AG04450 (cell line): ENCODE results near the gene ACOX2. TPM values are rescaled to one million over a fixed set of nuclear protein-coding genes. Genes with fewer than 3 reads are reported as not detected.

Experiments
- CTCF ChIA-PET: fragments of 300-600, 350-600 bp; formaldehyde crosslinking; extraction: SDS; loops from one replicate; lab custom pipeline; 2022; ENCODE audit warnings: antibody characterized with exemption, inconsistent platforms; lab: Charles Lee
- POLR2A ChIA-PET: fragments of 350-600 bp; formaldehyde crosslinking; extraction: SDS; loops from one replicate; lab custom pipeline; 2021; ENCODE audit warnings: antibody characterized with exemption, inconsistent platforms; lab: Yijun Ruan, JAX
- DNase-seq: peaks from one replicate; pipeline ENCODE4 v3.0.0-alpha.2; 2011; ENCODE audit warnings: low read depth, low spot score
- H3K27ac ChIP-seq: one replicate; pipeline ENCODE4 v1.5.1; 2012; ENCODE audit warnings: low read depth, low read length, control low read depth
- H3K27me3 ChIP-seq: one replicate; pipeline ENCODE4 v1.6.0; 2012; ENCODE audit warnings: low read length; ENCODE audit not compliant: control insufficient read depth, insufficient read depth
- H3K4me3 ChIP-seq: 2 replicates; pipeline ENCODE4 v1.5.1; 2011; ENCODE audit warnings: mild to moderate bottlenecking, low read depth, low read length, control low read depth
- H3K9me3 ChIP-seq: 2 replicates; pipeline ENCODE4 v1.5.1; 2012; ENCODE audit warnings: low read length; ENCODE audit not compliant: control insufficient read depth, insufficient read depth
- polyA plus RNA-seq: library from polyadenylated mRNA; depleted of rRNA; stranded (reverse); fragments of >200 nt; gene quantifications from 2 replicates; pipeline ENCODE4 v1.2.3, GENCODE V29; 2011
- TF ChIP-seq, protein P1 (sequence below): IDR thresholded peaks from 2 replicates; pipeline ENCODE4 v1.5.1; 2011; ENCODE audit warnings: low read depth, low read length, control low read depth, inconsistent platforms

The ACOX2 gene
- polyA plus RNA-seq, 1 experiment: 27.8 TPM

DNA sequence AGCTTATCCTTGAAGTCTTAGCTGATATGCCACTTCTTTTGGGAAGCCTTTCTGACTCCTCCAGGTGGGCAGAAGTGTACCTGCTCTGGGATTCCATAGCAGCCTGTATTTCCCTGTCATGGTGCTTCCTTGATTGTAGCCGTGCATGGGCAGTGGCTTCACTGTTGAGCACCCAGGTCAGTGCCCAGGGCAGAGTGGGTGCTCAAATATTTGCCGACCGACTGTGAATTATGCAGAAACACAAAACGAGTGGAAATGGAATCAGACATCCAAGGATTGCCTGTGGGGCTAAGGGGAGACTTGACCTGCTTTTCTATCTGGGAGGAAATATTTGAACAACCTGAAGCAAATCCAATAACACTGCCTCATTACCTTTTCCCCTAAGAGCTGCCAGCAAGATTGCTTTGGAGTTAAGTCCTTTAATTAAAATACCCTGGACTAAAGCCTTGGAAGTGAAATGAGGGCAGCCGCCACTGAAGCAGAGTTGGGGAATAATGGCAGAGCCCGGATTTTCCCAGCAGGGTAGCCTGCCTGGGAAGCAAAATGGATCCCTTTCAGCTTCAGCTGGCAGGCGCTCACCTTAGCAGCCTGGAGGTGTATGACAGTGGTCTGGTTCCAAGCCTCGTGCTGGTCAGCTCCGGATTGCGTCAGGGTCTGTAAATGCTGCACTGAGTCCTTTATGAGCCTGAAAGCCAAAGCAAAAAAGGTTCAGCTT lies 14.9 kb downstream of the ACOX2 start:
- CTCF ChIA-PET: no interaction called here
- POLR2A ChIA-PET: no interaction called here
- DNase-seq: no peak
- no peak overlapping the region for H3K4me3 ChIP-seq
- TF ChIP-seq, protein P1, sequence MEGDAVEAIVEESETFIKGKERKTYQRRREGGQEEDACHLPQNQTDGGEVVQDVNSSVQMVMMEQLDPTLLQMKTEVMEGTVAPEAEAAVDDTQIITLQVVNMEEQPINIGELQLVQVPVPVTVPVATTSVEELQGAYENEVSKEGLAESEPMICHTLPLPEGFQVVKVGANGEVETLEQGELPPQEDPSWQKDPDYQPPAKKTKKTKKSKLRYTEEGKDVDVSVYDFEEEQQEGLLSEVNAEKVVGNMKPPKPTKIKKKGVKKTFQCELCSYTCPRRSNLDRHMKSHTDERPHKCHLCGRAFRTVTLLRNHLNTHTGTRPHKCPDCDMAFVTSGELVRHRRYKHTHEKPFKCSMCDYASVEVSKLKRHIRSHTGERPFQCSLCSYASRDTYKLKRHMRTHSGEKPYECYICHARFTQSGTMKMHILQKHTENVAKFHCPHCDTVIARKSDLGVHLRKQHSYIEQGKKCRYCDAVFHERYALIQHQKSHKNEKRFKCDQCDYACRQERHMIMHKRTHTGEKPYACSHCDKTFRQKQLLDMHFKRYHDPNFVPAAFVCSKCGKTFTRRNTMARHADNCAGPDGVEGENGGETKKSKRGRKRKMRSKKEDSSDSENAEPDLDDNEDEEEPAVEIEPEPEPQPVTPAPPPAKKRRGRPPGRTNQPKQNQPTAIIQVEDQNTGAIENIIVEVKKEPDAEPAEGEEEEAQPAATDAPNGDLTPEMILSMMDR: no peak
- no peaks in the 10 kb centered on the region for H3K27me3 ChIP-seq
- H3K27ac ChIP-seq: no peak overlapping the region
- no peaks in the 10 kb centered on the region for H3K9me3 ChIP-seq

- ChIA-PET POLR2A (no interaction called here), CTCF (no interaction called here)
- DNase-seq: no peak
- Histone ChIP-seq H3K27me3 (no peaks in the 10 kb centered on the region), H3K27ac (no peak overlapping the region), H3K9me3 (no peaks in the 10 kb centered on the region), H3K4me3 (no peak overlapping the region)
- TF ChIP-seq, protein P1: no peak
These were observed 15.7 kb downstream of the ACOX2 start for GRCh38 chr3:58521336-58521670.

- H3K27ac ChIP-seq: no peak overlapping the region
- no peaks in the 10 kb centered on the region for H3K9me3 ChIP-seq
- TF ChIP-seq, protein P1: no peak
- DNase-seq: no peak
- ChIA-PET POLR2A (no interaction called here), CTCF (no interaction called here)
- H3K4me3 ChIP-seq: no peak overlapping the region
- H3K27me3 ChIP-seq: no peaks in the 10 kb centered on the region
These were observed 16.3 kb downstream of the ACOX2 start for GRCh38 chr3:58520403-58521335.

DNA sequence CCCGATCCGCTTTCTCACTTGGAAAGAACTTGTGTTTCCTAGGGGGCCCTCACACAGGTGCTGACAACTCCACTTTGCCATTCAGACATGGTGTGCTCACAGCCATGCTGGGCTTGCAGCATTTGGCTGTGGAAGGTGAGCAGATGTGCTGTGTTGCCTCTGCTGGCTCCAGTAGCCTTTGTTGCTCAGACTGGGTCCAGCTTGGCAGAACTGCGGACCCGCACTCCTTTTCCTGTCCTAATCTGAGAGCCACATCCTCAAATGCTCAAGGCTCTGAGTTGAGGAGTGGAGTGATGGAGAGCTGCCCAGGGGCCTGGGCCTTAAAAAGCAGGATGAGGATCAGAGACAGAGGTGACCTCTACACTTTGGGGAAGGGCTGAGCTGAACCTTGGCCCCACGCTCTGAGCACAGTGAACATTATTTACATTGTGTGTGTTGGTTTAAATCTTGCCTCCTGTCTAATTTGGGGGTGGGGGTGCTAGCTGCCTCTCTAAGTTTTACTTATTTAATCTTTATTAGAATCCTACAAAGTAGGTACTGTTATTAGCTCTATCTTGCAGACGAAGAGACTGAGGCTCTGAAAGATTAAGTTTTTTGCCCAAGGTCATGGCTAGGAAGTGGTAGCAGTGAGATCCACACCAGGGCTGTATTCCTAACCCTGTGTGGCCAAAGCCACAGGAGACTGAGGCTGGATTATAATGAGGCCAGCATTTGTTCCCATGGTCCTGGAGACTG lies 17.2 kb downstream of the ACOX2 start:
- DNase-seq: no peak
- ChIA-PET CTCF (interaction anchor here (0.6 to 0.8 kb wide), 2 partner anchors 15 to 16 kb away, joined by 3 read pairs; no protein-coding TSS in a partner anchor), POLR2A (no interaction called here)
- no peak overlapping the region for H3K27ac ChIP-seq
- TF ChIP-seq, protein P1: no peak
- H3K4me3 ChIP-seq: no peak overlapping the region
- H3K27me3 ChIP-seq: no peaks in the 10 kb centered on the region
- no peaks in the 10 kb centered on the region for H3K9me3 ChIP-seq
